Endothelial cell of umbilical vein (primary cell): ENCODE measurements around the gene TRAF3.

Source experiments
- EZH2 ChIP-seq: IDR thresholded peaks from 2 replicates; pipeline ENCODE4 v1.6.1; 2012; ENCODE audit warnings: borderline replicate concordance, low read depth, mild to moderate bottlenecking, moderate library complexity, low read length, inconsistent platforms; ENCODE audit not compliant: severe bottlenecking
- FOS ChIP-seq: IDR thresholded peaks from 2 replicates; pipeline ENCODE4 v1.6.1; 2011; ENCODE audit warnings: mild to moderate bottlenecking, low read length, moderate library complexity, borderline replicate concordance; ENCODE audit not compliant: insufficient read depth
- JUN ChIP-seq: IDR thresholded peaks from 2 replicates; pipeline ENCODE4 v1.6.1; 2011; ENCODE audit warnings: borderline replicate concordance, low read depth; ENCODE audit not compliant: insufficient read length, insufficient read depth
- POLR2A ChIP-seq: IDR thresholded peaks from 2 replicates; pipeline ENCODE4 v1.6.1; 2012; ENCODE audit warnings: low read depth, mild to moderate bottlenecking, control low read depth, low read length
- POLR2AphosphoS5 ChIP-seq: IDR thresholded peaks from 2 replicates; pipeline ENCODE4 v1.6.1; 2012; ENCODE audit warnings: low read depth, mild to moderate bottlenecking, control low read depth, low read length, moderate library complexity; ENCODE audit not compliant: insufficient read depth
- TF ChIP-seq, protein P1 (sequence below), 2 donors: IDR thresholded peaks; 1 replicate in 1 of 2; 2 replicates in 1 of 2; pipeline ENCODE4 v1.5.1; 2011; ENCODE audit warnings: low read length in 2 of 2, mild to moderate bottlenecking in 2 of 2, moderate library complexity in 2 of 2, control low read depth in 1 of 2, inconsistent platforms in 1 of 2, low read depth in 1 of 2; ENCODE audit not compliant: insufficient read depth in 1 of 2; ENCODE audit errors: extremely low read depth in 1 of 2
- TF ChIP-seq, protein P2 (sequence below): IDR thresholded peaks from 2 replicates; pipeline ENCODE4 v1.6.1; 2011; ENCODE audit not compliant: insufficient read depth, insufficient read length

DNA sequence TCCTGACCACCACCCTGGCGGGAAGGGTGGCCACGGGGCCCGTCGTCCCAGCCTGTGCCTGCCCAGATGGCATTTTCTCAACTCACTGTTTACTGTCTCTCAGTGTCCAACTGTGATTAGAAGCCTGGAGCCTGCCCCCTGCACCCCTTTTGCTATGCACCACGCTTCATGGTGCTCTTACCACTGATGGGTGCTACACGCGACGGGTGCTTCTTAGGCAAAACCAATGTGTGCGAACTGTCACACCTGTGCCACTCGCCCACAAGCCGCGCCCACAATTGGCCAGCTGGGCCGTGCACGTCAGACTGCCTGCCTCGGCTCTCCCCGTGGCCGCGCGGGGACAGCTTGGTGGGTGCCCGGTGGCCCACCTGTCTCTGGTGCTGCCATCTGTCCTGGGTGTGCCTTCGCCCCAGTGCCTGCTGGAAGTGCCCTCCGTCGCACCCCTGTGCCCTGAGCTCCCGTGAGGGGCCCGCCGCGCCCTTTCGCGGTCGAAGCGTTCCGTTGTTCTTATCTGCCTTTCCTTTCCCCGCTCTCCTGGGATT, 130.1 kb downstream of the TRAF3 start:
- TF ChIP-seq, protein P1, sequence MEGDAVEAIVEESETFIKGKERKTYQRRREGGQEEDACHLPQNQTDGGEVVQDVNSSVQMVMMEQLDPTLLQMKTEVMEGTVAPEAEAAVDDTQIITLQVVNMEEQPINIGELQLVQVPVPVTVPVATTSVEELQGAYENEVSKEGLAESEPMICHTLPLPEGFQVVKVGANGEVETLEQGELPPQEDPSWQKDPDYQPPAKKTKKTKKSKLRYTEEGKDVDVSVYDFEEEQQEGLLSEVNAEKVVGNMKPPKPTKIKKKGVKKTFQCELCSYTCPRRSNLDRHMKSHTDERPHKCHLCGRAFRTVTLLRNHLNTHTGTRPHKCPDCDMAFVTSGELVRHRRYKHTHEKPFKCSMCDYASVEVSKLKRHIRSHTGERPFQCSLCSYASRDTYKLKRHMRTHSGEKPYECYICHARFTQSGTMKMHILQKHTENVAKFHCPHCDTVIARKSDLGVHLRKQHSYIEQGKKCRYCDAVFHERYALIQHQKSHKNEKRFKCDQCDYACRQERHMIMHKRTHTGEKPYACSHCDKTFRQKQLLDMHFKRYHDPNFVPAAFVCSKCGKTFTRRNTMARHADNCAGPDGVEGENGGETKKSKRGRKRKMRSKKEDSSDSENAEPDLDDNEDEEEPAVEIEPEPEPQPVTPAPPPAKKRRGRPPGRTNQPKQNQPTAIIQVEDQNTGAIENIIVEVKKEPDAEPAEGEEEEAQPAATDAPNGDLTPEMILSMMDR (IDR thresholded peaks at IDR 0.05; ENCODE audit: extremely low read depth in 1 of 2, insufficient read depth in 1 of 2, low read depth in 1 of 2, low read length in 2 of 2), result no peak
- TF ChIP-seq, protein P2, sequence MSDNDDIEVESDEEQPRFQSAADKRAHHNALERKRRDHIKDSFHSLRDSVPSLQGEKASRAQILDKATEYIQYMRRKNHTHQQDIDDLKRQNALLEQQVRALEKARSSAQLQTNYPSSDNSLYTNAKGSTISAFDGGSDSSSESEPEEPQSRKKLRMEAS, result no peak
- TF ChIP-seq POLR2A (no peak), POLR2AphosphoS5 (no peak), FOS (no peak), JUN (no peak), EZH2 (no peak)
